ENCODE data around the gene KAZN.

KAZN gene

GRCh38 chr1:15120251-15120945 lies 521.9 kb downstream of the KAZN start:
- Histone ChIP-seq H3K9me3 (no peaks in the 10 kb centered on the region), H3K27me3 (no peaks in the 10 kb centered on the region), H3K4me1 (ENCODE audit: control insufficient read depth in 1 of 2, insufficient read depth in 1 of 2, low read depth in 1 of 2, low read length in 1 of 2) (no peaks in the 10 kb centered on the region), H3K36me3 (no peaks in the 10 kb centered on the region), H3K4me3 (ENCODE audit: low read depth in 1 of 2, low read length in 1 of 2) (no peak overlapping the region), H3K27ac (no peak overlapping the region)
- no peak for TF ChIP-seq CTCF (IDR thresholded peaks at IDR 0.05)

GRCh38 chr1:15122331-15122730 lies 523.8 kb downstream of the KAZN start:
- H3K4me1 ChIP-seq (ENCODE audit: control insufficient read depth in 1 of 2, insufficient read depth in 1 of 2, low read depth in 1 of 2, low read length in 1 of 2): no peaks in the 10 kb centered on the region
- no peaks in the 10 kb centered on the region for H3K27me3 ChIP-seq
- no peak for TF ChIP-seq CTCF (IDR thresholded peaks at IDR 0.05)
- H3K27ac ChIP-seq: no peak overlapping the region
- no peaks in the 10 kb centered on the region for H3K36me3 ChIP-seq
- no peak overlapping the region for H3K4me3 ChIP-seq (ENCODE audit: low read depth in 1 of 2, low read length in 1 of 2)
- no peaks in the 10 kb centered on the region for H3K9me3 ChIP-seq

- Histone ChIP-seq H3K36me3 (no peaks in the 10 kb centered on the region), H3K4me1 (ENCODE audit: control insufficient read depth in 1 of 2, insufficient read depth in 1 of 2, low read depth in 1 of 2, low read length in 1 of 2) (no peaks in the 10 kb centered on the region), H3K9me3 (no peaks in the 10 kb centered on the region), H3K27ac (no peak overlapping the region), H3K4me3 (ENCODE audit: low read depth in 1 of 2, low read length in 1 of 2) (no peak overlapping the region), H3K27me3 (no peaks in the 10 kb centered on the region)
- TF ChIP-seq CTCF (IDR thresholded peaks at IDR 0.05): no peak
These were observed 524.8 kb downstream of the KAZN start for GRCh38 chr1:15123270-15123669.

- no peak for TF ChIP-seq CTCF (IDR thresholded peaks at IDR 0.05)
- Histone ChIP-seq H3K4me1 (ENCODE audit: control insufficient read depth in 1 of 2, insufficient read depth in 1 of 2, low read depth in 1 of 2, low read length in 1 of 2) (no peaks in the 10 kb centered on the region), H3K27me3 (no peaks in the 10 kb centered on the region), H3K9me3 (no peaks in the 10 kb centered on the region), H3K4me3 (ENCODE audit: low read depth in 1 of 2, low read length in 1 of 2) (no peak overlapping the region), H3K36me3 (no peaks in the 10 kb centered on the region), H3K27ac (no peak overlapping the region)
These were observed 525.4 kb downstream of the KAZN start for GRCh38 chr1:15123925-15124324.

- Histone ChIP-seq H3K9me3 (no peaks in the 10 kb centered on the region), H3K27ac (no peak overlapping the region), H3K4me1 (ENCODE audit: control insufficient read depth in 1 of 2, insufficient read depth in 1 of 2, low read depth in 1 of 2, low read length in 1 of 2) (no peaks in the 10 kb centered on the region), H3K27me3 (peaks cover under 1% of the 10 kb centered on the region), H3K4me3 (ENCODE audit: low read depth in 1 of 2, low read length in 1 of 2) (no peak overlapping the region), H3K36me3 (no peaks in the 10 kb centered on the region)
- no peak for TF ChIP-seq CTCF (IDR thresholded peaks at IDR 0.05)
These were observed 526.0 kb downstream of the KAZN start for GRCh38 chr1:15124362-15125100.
